ENCODE data around the gene RING1. TPM values are rescaled to one million over a fixed set of nuclear protein-coding genes. Genes with fewer than 3 reads are reported as not detected.
A peak's percentile ranks its signal among the peaks of the same experiment; 100 is the strongest.

The RING1 gene
- total RNA-seq, 3 donors from 2014 or later (not counting 1 experiment from before 2014, with no cell fraction given), result 34.5 to 40.3 (median 36.5) TPM

GRCh38 chr6:33194431-33194979, 13.8 kb upstream of the RING1 start:
- no peak for DNase-seq
- intact Hi-C loops (cut with micrococcal nuclease), result no loop called here
- no peak overlapping the region for H3K27ac Mint-ChIP-seq
- Histone ChIP-seq H3K4me1 (ENCODE audit: control insufficient read depth, insufficient read depth, low read length) (peaks cover 27% of the 10 kb centered on the region), H3K36me3 (ENCODE audit: control insufficient read depth, insufficient read depth, low read length) (peaks cover 37% of the 10 kb centered on the region), H3K4me3 (ENCODE audit: low read length) (no peak overlapping the region), H3K27me3 (ENCODE audit: control insufficient read depth, insufficient read depth, low read length) (peaks cover 18% of the 10 kb centered on the region), H3K9me3 (ENCODE audit: control insufficient read depth, insufficient read depth, low read length) (no peaks in the 10 kb centered on the region), H3K27ac (ENCODE audit: low read length) (no peak overlapping the region)
- H3K36me3 Mint-ChIP-seq, result peaks cover 17% of the 10 kb centered on the region
- ATAC-seq, result no peak
- WGBS (ENCODE audit: insufficient coverage), result 89% methylated on average over 6 of the region's 8 CpGs
- no peak for TF ChIP-seq CTCF (IDR thresholded peaks at IDR 0.05)
- H3K4me1 Mint-ChIP-seq, result peaks cover 32 to 58% of the 10 kb centered on the region in 2 donors
- H3K27me3 Mint-ChIP-seq (ENCODE audit: low read depth in 2 of 2), result peaks cover 23 to 26% of the 10 kb centered on the region in 2 donors
- H3K9me3 Mint-ChIP-seq, result no peaks in the 10 kb centered on the region
- no peak overlapping the region for H3K4me3 Mint-ChIP-seq

GRCh38 chr6:33195304-33196165, 12.8 kb upstream of the RING1 start:
- intact Hi-C loops (cut with micrococcal nuclease), result no loop called here

GRCh38 chr6:33197431-33198048, 10.8 kb upstream of the RING1 start:
- TF ChIP-seq CTCF (IDR thresholded peaks at IDR 0.05), result peak; percentile 66
- WGBS (ENCODE audit: insufficient coverage), result 69% methylated on average over 12 of the region's 12 CpGs
- H3K27ac Mint-ChIP-seq, result peak overlapping the region; percentile 98
- peak in 1 of 2 donors; percentile 73 for DNase-seq
- H3K36me3 Mint-ChIP-seq, result peaks cover 20% of the 10 kb centered on the region
- peaks cover 0 to 4% of the 10 kb centered on the region in 2 donors for H3K27me3 Mint-ChIP-seq (ENCODE audit: low read depth in 2 of 2)
- peaks cover 48 to 75% of the 10 kb centered on the region in 2 donors for H3K4me1 Mint-ChIP-seq
- Histone ChIP-seq H3K4me1 (ENCODE audit: control insufficient read depth, insufficient read depth, low read length) (peaks cover 35% of the 10 kb centered on the region), H3K36me3 (ENCODE audit: control insufficient read depth, insufficient read depth, low read length) (peaks cover 45% of the 10 kb centered on the region), H3K27ac (ENCODE audit: low read length) (no peak overlapping the region), H3K4me3 (ENCODE audit: low read length) (no peak overlapping the region), H3K9me3 (ENCODE audit: control insufficient read depth, insufficient read depth, low read length) (no peaks in the 10 kb centered on the region), H3K27me3 (ENCODE audit: control insufficient read depth, insufficient read depth, low read length) (no peaks in the 10 kb centered on the region)
- peak overlapping the region; percentile 57 for H3K4me3 Mint-ChIP-seq
- H3K9me3 Mint-ChIP-seq, result no peaks in the 10 kb centered on the region
- ATAC-seq, result peak in 1 of 3 donors; percentile 14
- intact Hi-C loops (cut with micrococcal nuclease), result loop anchor here (1.0 kb wide), 1 partner anchor 36 kb away; no protein-coding TSS in a partner anchor

More at GRCh38 chr6:33195304-33196165, 12.8 kb upstream of the RING1 start:
- Histone ChIP-seq H3K4me3 (ENCODE audit: low read length) (no peak overlapping the region), H3K27me3 (ENCODE audit: control insufficient read depth, insufficient read depth, low read length) (peaks cover 15% of the 10 kb centered on the region), H3K4me1 (ENCODE audit: control insufficient read depth, insufficient read depth, low read length) (peaks cover 32% of the 10 kb centered on the region), H3K36me3 (ENCODE audit: control insufficient read depth, insufficient read depth, low read length) (peaks cover 37% of the 10 kb centered on the region), H3K27ac (ENCODE audit: low read length) (no peak overlapping the region), H3K9me3 (ENCODE audit: control insufficient read depth, insufficient read depth, low read length) (no peaks in the 10 kb centered on the region)
- Mint-ChIP-seq H3K27ac (peak overlapping the region in 1 of 2 donors; percentile 33), H3K4me1 (peaks cover 35 to 64% of the 10 kb centered on the region in 2 donors), H3K9me3 (no peaks in the 10 kb centered on the region), H3K4me3 (no peak overlapping the region), H3K27me3 (ENCODE audit: low read depth in 2 of 2) (peaks cover 16 to 18% of the 10 kb centered on the region in 2 donors), H3K36me3 (peaks cover 17% of the 10 kb centered on the region)
- no peak for DNase-seq
- whole genome bisulfite sequencing (ENCODE audit: insufficient coverage), result 94% methylated on average over 14 of the region's 15 CpGs
- no peak for TF ChIP-seq CTCF (IDR thresholded peaks at IDR 0.05)
- ATAC-seq, result no peak

Measured in natural killer cell (primary cell).